HG03571 (cell line): Measurements from ENCODE around the gene MTX2.
"Not testable (repeated sequence)": the region's sequence is repeated elsewhere in the genome, so short reads cannot be mapped to it uniquely, and the experiment has no call there.

Source experiments
- ATAC-seq: cut with Tn5 transposase; IDR thresholded peaks from one replicate; pipeline ENCODE4 v1.9.1; 2021; ENCODE audit not compliant: unreplicated experiment

MTX2 gene

DNA sequence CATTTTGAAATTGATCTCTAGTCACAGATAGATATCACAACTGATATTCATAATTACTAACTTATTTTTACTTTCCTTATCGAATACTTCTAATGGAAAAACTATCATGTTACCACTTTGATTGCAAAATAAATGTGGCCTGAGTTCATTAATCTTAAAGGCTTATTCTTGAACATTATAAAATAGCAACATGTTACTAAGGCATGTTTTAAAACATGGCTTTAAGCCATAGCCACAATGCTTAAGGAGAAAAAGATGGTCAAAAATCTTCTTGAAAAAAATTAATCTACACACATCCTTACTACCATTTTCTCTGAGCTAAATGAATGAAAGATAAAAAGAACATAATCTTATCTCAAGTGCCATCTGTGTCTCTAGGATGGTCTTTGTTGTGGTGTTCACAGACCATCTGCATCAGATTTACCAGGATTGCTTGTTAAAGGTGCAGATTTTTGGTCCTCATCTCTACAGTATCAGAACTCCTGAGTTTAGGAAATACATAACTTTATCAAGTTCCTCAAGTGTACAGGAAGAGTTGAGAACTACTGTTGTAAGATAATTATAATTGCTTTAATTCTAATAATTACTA is 15.3 kb downstream of the MTX2 start:
- ATAC-seq: no peak

DNA sequence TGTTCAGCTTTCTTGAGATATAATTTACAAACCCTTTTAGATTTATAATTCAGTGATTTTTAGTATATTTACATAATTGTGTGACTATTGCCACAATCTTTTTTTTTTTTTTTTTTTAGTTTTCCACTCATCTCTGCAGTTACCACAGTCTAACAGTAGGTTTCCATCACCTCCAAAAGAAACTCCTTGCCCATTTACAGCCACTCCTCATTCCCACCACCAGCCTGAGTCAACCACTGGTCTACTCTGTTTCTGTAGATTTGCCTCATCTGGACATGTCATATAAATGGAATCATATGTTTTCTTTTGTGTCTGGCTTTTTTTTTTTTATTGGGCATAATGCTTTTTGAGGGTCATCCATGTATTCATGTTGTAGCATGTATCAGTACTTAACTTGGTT is 16.1 kb downstream of the MTX2 start:
- ATAC-seq: no peak

DNA sequence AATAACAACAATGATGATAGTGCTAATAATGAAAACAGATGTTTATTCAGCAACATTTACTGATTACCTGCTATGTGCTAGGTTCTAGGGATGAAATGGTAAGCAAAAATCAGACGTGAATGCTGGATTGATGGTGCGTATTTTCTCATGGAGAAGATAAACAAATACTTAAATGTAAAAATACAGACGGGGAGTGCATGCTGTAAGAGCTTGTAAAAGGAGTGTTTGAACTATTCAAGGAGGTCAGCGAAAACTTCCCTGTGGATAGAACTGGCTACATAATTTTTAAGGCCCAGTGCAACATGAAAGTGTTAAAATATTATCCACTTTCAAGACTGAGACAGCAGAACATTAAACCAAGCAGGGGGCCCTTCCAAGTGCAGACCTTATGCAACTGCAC is 22.1 kb downstream of the MTX2 start:
- no peak for ATAC-seq

GRCh38 chr2:176291809-176292283 is 22.6 kb downstream of the MTX2 start:
- peak; percentile 74 for ATAC-seq

GRCh38 chr2:176292608-176293007 is 23.4 kb downstream of the MTX2 start:
- ATAC-seq: no peak

- no peak for ATAC-seq
These were observed 24.1 kb downstream of the MTX2 start for GRCh38 chr2:176293334-176293733.

GRCh38 chr2:176297067-176297466 is 27.8 kb downstream of the MTX2 start:
- no peak for ATAC-seq

- ATAC-seq: no peak
These were observed 28.5 kb downstream of the MTX2 start for GRCh38 chr2:176297737-176298136.

- not testable (repeated sequence) for ATAC-seq
These were observed 36.8 kb downstream of the MTX2 start for GRCh38 chr2:176306020-176306419.

DNA sequence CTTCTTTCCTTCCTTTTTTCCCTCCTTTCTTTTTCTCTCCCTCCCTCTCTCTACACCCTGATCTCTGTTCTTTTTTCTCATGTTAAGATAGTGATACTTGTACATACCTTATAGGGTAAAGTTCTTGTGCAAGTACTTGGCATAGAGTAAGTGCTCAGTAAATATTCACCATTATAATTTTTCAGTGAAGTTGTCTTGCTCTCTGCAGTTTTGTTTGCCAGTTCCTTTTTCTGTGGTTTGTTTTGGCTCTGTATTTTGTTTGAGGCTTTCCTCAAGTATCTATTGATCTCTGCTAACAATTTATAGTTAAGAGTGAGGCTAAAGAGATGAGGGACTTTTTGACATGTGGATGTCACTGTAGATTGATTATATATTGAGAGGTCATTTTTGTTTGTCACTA is 48.0 kb downstream of the MTX2 start:
- ATAC-seq: no peak

- ATAC-seq: no peak
These were observed 48.4 kb downstream of the MTX2 start for GRCh38 chr2:176317623-176318065.

GRCh38 chr2:176321916-176322315 is 52.7 kb downstream of the MTX2 start:
- no peak for ATAC-seq

DNA sequence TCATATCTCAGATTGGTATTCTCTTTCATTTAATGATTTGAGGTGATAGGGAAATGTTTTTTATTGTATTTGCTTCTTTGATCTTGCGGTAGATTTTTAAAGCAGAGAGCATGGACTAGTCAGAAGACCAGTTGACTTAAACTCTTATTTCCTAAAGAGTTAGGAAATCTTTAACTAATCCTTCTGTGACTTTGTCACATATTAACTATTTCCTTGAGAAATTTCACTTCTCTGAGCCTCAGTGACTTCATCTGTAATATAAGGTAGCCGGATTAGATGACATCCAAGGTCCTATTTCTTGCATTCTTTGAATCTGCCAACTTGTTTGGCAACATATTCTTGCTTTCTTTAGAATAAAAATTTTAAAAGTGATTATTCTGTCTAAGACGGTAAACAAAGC is 55.6 kb downstream of the MTX2 start:
- ATAC-seq: no peak

- no peak for ATAC-seq
These were observed 56.5 kb downstream of the MTX2 start for GRCh38 chr2:176325732-176326131.

DNA sequence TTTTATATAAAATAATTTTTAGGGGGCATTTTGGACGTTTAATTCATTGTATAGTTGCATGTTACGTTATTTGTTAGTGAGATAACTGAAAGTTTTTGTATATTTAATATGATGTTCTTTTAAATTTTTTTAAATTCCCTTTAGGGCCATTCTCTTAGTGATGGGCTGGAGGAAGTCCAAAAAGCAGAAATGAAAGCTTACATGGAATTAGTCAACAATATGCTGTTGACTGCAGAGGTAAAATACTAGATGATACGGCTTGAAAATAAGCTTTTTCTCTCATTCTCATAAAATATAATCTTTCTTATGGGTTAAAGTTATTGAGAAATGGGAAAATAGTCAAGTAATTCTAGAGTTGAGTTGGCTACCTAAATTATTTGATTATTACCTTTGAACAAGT is 58.9 kb downstream of the MTX2 start:
- no peak for ATAC-seq

DNA sequence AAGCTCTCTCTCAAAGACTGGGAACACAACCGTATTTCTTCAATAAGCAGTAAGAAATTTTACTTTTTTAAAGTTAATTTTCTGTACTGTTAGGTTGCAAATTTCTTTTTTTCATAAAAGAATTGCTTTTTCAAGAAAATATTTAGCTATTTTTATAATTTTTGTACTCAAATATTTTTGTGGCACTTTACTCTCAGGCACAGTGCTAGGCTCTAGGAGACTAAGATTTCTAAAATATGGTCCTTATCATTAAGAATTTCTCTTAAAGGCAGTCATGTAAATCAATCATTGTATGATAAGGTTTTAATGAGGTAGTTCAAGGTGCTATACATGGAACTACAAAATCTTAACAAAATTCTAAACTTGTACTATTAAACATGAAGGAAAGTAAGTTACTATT is 61.4 kb downstream of the MTX2 start:
- ATAC-seq: no peak

GRCh38 chr2:176331646-176332045 is 62.4 kb downstream of the MTX2 start:
- ATAC-seq: no peak

DNA sequence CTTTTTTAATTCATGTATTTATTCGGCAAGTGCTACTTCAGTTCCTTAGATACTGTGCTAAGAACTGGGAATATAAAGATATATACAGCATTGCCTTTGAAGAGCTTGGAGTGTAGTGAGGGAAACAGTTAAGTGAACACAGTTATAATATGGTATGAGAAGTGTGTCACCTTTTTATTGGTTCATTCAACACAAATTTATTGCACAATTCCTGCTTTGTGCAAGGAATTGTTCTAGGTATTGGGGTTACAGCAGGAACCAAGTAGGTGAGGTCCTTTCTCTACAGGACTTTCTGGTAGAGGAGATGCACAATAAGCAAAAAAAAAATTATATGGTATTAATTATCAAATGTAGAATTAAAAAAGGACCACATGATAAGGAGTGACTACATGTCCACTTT is 65.5 kb downstream of the MTX2 start:
- no peak for ATAC-seq

- ATAC-seq: no peak
These were observed 69.2 kb downstream of the MTX2 start for GRCh38 chr2:176338395-176338794.

- no peak for ATAC-seq
These were observed 70.0 kb downstream of the MTX2 start for GRCh38 chr2:176339208-176339607.

GRCh38 chr2:176356251-176356650 is 87.0 kb downstream of the MTX2 start:
- no peak for ATAC-seq

GRCh38 chr2:176364273-176364977 is 95.2 kb downstream of the MTX2 start:
- no peak for ATAC-seq

DNA sequence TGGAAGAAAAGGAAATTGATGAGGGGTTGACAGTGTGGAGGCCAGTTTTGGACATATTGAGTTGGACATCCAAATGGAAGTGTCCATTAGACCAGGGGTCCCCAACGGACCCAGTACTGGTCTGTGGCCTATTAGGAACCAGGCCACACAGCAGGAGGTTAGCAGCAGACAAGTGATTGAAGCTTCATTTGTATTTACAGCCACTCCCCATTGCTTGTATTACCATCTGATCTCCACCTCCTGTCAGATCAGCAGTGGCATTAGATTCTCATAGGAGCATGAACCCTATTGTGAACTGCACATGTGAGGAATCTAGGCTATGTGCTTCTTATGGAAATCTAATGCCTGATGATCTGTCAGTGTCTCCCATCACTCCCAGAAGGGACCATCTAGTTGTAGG is 99.1 kb downstream of the MTX2 start:
- no peak for ATAC-seq
